GM21367 (cell line): ENCODE results near the gene LRP1-AS.

Experiments
- ATAC-seq: cut with Tn5 transposase; IDR thresholded peaks from one replicate; pipeline ENCODE4 v1.9.1; 2021; ENCODE audit not compliant: unreplicated experiment

Gene LRP1-AS

DNA sequence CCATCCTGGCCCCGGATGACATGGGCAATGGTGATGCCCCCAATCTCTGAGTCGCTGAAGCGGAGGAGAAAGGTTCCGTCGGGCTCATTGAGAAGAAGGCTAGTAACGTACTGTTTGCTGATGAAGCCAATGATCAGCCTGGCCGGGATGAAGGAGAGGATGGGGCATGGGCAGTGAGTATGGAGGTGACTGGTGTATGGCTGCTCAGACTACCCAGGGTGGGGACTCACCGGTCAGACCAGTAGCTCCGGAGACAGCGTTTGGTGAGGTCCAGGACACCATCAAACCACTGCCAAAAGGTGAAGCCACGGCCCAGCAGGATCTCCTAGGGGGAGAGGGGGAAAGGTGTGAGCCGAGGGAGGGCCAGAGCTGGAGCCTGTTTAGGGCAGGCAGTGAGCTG lies 47.7 kb downstream of the LRP1-AS start:
- no peak for ATAC-seq

DNA sequence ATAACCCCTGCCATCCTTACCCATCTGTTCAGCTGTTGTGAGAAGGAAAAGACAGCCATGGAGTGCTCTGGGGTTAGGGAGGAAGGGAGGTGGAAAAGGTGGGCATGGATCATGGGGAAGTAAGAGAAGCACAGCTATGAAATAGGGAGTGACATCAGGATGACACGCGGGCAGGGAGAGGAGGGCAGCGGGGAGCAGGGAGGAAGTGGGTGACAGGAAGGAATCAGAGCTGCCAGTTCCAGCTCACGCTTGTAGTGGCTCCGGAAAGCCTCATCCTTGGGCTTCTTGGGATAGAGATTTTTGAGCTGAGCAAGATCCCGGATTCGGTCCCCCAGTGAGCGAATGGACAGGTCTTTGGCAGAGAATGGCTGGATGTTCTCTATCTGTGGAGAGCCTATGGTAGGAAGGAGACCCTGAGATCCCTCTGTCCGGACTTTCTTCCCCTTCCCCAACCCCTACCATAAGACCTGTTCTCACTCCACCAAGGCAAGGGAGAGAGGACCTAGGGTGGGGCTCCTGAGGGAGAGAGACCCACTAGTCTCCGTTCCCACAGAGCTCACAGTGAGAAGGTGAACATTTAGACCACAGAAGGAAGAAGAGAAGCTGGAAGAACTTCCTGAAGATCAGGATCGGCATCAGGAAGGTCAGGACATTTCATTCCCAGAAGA lies 48.2 kb downstream of the LRP1-AS start:
- ATAC-seq: no peak

DNA sequence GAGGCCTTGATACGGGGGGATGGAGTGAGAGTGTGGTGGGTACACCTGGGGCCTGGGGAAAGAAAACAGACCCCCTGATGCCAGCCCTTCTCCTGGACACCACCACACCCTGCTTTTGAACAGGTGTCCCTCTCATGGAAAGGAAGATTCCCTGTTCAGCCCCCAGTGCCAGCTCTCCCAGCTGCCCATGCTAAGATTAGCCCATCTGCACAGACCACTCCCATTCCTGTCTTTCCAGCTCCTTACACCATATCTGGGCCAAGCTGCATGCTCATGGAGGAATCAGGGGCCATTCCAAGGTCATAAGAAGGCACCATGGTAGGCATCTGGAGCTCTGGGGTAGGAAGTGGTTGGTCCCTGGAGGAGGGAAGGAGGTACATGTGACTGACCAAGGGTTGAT lies 48.9 kb downstream of the LRP1-AS start:
- ATAC-seq: no peak

DNA sequence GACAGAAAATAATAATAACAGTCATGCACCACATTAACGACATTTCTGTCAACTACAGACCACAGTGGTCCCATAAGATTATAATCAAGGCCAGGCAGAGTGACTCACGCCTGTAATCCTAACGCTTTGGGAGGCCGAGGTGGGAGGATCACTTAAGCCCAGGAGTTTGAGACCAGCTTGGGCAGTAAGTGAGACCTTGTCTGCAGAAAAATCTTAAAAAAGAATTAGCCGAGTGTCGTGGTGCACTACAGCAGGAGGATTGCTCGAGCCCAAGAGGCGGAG lies 49.9 kb downstream of the LRP1-AS start:
- ATAC-seq: no peak

DNA sequence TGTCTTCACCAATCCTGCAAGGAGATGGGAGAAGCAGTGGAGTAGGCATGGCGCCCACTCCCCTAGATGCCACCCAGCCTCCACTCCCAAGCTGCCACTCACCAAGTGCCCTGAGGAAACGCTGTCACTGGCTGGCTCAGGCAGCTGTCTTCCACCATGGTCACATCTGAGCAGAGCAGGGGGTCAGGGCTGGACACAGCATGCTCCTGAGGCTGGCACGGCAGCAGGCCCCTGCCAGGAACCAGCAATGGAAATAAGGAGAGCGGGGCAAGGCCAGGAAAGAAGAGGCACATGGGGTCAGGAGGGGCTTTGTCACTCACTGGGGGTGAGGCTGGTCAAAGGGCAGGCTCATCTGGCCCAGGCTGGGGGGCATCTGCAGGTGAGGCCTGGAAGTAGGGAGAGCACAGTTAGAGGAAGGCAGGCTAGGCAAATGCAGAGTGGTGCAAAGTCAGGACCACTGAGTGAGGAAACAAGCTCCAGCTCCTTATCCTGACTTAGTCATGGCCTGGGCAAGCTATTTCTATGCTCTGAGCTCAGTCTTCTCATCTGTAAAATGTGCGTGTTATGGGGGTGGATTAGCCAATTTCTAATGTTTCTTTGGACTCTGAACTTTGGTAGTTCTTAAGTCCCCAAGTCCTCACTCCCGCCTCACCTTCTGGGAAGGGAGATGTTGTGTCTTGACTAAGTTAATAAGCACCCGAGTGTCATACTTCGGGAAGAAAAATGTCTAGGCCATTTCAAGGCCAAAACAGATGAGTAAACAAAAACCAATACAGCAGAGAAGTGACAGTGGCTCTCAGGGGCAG lies 50.5 kb downstream of the LRP1-AS start:
- ATAC-seq: no peak

DNA sequence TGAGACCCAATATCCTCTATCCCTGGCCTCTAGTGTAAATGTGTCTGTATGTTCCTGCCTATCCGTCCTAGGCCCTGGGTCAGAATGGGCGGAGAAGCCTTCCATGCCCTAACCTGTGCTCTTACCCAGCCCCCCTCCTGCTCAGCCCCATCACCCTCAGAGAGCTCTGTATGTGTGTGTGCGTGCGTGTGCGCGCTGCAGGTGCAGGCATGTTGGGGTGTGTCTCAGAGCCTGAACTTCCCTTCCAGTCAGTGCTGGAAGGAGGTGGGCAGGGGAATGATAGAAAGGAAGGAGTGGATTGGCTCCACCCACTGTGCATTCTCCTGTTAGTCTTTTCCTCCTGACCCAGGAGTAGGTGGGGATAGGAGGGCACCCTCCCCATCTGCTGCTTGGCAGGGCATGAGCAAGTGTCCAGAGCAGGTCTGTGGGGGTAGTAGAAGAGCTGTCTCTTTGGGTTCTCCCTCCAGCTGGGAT lies 51.3 kb downstream of the LRP1-AS start:
- ATAC-seq: no peak

DNA sequence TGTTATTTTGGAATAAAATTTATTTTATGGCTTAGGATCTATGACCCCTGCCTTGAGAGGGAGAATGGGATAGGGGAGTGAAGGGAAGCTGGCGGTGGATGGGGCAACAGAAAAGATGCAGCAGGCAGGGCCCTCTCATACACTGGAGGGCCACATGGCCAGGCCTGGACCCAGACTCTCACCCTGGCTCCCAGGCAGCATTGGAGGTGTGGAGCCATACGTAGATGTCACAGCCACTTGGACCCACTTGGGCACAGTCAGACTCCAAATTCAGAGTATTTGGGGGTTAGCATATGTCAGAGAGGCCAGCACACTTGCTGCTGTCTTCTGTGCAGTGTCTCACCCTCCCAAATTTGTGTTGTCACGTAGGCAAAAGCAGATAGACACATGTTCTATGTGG lies 52.0 kb downstream of the LRP1-AS start:
- ATAC-seq: no peak
